Glomerular visceral epithelial cell (primary cell): ENCODE data around the gene ZNF775.

Source experiments
- DNase-seq: peaks from one replicate; pipeline ENCODE4 v3.0.0-alpha.2; 2016; ENCODE audit errors: extremely low spot score

Gene ZNF775

DNA sequence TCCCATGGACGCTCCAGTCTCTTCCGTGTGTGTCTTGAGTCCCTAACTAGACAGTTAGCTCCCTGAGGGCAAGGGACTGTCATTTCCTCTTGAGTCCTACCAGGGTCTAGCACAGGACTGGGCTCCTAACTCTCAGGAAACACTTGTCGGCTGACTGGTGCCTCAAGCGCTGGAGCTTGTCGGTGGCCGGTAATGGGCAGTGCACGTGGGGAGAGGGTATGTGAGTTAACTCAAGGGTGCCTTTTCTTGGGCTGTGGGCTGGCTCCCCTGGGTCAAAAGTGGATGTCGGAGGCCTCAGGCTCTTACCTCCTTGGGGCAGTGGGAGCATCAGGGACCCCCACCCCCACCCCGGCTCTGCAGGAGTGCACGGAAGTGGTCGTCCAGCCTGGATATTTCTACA lies 32.9 kb downstream of the ZNF775 start:
- DNase-seq, result no peak

- DNase-seq, result no peak
These were observed 33.7 kb downstream of the ZNF775 start for GRCh38 chr7:150412518-150413488.

- DNase-seq, result no peak
These were observed 34.5 kb downstream of the ZNF775 start for GRCh38 chr7:150413640-150414081.

DNA sequence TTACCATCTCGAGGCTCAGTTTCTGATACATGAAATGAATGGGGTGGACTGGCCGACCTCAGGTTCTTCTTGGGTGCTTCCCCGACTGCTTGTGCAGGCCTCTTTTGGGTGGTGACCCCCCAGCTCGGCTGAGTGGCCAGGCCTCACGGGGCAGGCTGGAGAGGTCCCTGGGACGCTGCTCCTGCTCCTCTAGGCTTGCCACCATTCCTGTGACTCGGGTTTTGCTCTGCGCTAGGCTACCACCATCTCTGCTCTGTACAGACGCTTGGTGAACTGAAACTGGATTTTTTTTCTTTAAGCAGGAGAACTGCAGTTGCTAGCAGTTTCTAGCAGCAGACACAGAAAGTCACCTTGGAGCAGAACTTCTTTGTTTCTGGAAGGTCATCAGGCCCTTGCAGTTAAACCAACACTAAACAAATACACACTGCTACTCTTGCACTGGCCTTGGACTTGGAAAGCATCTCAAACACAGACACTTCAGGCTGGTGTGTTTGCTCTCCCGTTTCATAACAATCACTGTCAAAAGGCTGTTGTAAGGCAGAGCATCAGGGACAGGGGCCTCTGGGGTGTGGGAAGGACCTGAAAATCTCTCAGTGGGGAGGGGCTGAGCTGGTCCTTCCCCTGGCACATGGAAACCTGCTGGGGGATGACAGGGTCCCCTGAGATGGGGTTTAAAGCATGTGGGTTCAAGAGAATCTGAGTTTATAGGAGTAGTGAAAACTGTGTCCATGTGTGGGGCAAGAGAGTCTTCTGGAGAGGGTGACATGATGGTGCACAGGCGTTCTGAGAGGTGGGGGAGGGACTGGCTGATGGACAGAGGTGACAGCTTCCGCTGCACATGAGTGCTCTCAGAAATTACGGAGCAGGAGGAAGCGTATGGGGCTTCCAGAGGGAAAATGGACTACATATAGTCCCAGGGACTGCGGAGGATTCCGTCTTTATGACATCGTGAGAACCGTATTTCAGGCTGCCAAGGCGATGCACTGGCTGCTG lies 36.3 kb downstream of the ZNF775 start:
- DNase-seq, result no peak

DNA sequence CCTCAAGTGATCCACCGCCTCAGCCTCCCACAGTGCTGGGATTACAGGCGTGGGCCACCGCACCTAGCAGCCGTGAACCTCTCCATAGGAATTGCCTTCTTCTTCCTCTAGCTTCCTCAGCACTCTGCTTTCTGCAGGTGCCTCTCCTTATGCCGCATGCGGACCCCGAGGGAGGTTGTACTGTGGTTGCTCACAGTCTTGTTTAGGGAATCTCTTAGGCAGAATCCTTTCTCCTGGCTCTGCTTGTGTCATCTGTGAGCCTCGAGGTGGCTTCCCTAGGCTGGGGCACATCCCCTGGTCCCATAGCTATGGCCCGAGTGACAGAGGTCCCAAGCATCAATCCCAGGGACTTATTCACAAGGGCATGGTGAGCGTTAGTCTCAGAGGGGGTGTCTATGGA lies 38.1 kb downstream of the ZNF775 start:
- no peak for DNase-seq

- DNase-seq, result no peak
These were observed 38.7 kb downstream of the ZNF775 start for GRCh38 chr7:150417863-150418262.

GRCh38 chr7:150420242-150420641 lies 41.1 kb downstream of the ZNF775 start:
- no peak for DNase-seq

- DNase-seq, result peak; percentile 79
These were observed 42.0 kb downstream of the ZNF775 start for GRCh38 chr7:150420987-150421674.

DNA sequence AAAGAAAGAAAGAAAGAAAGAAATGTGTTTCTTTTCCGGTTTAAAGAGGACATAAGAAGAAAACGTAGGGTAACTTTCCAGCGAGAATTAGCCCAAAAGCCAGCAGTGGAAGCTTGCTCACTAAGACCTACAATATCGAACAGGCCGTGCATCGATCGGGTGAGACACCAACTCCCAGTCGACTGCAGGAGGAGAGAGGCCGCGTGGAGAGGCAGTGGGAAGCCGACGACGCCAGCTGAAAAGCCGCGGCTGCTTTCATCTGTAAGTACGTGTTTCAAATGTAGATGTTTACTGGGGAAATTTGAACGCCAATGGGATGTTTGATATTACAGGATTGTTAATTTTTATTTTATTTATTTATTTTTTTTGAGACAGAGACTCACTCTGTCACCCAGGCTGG lies 42.7 kb downstream of the ZNF775 start:
- no peak for DNase-seq

GRCh38 chr7:150425670-150426069 lies 46.5 kb downstream of the ZNF775 start:
- DNase-seq, result no peak

GRCh38 chr7:150428671-150429451 lies 49.7 kb downstream of the ZNF775 start:
- peak; percentile 94 for DNase-seq

- DNase-seq, result no peak
These were observed 50.6 kb downstream of the ZNF775 start for GRCh38 chr7:150429699-150430098.

- DNase-seq, result no peak
These were observed 51.4 kb downstream of the ZNF775 start for GRCh38 chr7:150430465-150431085.

DNA sequence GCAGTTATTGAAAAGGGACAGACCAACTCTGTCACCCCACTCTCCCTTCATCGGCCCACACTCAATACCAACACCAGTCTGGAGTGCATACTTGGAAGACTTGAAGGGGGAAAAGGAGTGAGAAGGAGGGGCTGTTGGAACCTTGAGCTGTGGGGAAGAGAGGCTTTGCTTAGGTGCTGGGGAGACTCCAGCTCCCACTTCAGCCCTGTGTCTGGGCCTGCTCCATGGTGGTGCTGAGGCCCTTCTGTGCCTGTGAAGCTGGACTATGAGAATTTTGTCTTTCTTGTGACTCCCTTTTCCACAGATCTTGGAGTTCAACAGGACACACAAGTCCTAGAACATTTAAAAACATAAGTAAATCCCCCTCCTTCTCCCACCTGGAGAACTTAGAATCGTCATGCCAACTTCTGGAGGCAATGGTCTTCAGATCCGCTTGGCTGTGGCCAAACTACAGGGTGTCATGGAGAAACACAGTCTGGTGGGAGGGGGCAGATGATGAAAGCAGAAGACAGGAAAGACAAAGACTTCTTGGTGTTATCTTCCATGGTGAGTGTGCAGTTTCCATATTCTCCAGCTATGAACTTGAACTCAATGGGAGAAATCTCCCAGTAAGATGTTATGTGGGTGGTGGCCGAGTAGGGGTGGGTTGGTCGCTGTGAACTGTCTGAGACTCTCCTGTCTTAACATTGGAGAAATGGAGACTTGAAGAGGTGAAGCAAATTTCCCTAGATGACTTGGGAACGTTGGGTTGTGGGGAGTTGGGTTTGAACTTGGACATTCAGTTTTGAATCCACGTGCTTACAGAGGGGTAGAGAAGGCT lies 52.9 kb downstream of the ZNF775 start:
- DNase-seq, result no peak

GRCh38 chr7:150432915-150433892 lies 54.1 kb downstream of the ZNF775 start:
- no peak for DNase-seq

- DNase-seq, result no peak
These were observed 55.1 kb downstream of the ZNF775 start for GRCh38 chr7:150434240-150434639.

GRCh38 chr7:150435047-150435389 lies 55.9 kb downstream of the ZNF775 start:
- no peak for DNase-seq

- DNase-seq, result no peak
These were observed 56.4 kb downstream of the ZNF775 start for GRCh38 chr7:150435390-150436073.
